H9 (cell line): Measurements from ENCODE around the gene RALGPS2. TPM values are rescaled to one million over a fixed set of nuclear protein-coding genes. Genes with fewer than 3 reads are reported as not detected.

Experiments used
- DNase-seq: peaks from one replicate; pipeline ENCODE4 v3.0.0-alpha.2; 2017
- H2AFZ ChIP-seq: one replicate; pipeline ENCODE4 v1.6.1; 2013; ENCODE audit warnings: mild to moderate bottlenecking, low read length, control low read depth, moderate library complexity
- H2AK5ac ChIP-seq: 2 replicates; pipeline ENCODE4 v1.6.1; 2013; ENCODE audit warnings: low read length, control low read depth, mixed read lengths; ENCODE audit not compliant: insufficient read length
- H2BK120ac ChIP-seq: one replicate; pipeline ENCODE4 v1.6.1; 2013; ENCODE audit warnings: low read depth, mild to moderate bottlenecking, low read length, control low read depth, inconsistent platforms; ENCODE audit not compliant: poor library complexity, severe bottlenecking
- H2BK12ac ChIP-seq: 2 replicates; pipeline ENCODE4 v1.6.1; 2013; ENCODE audit warnings: low read length, control low read depth, mixed read lengths, low read depth; ENCODE audit not compliant: insufficient read length
- H2BK15ac ChIP-seq: 2 replicates; pipeline ENCODE4 v1.6.1; 2013; ENCODE audit warnings: low read depth, low read length, control low read depth
- H2BK20ac ChIP-seq: one replicate; pipeline ENCODE4 v1.6.1; 2013; ENCODE audit warnings: low read depth, mild to moderate bottlenecking, low read length, control low read depth, inconsistent platforms; ENCODE audit not compliant: poor library complexity, severe bottlenecking
- H2BK5ac ChIP-seq: 2 replicates; pipeline ENCODE4 v1.6.1; 2013; ENCODE audit warnings: low read length, control low read depth, mixed read lengths; ENCODE audit not compliant: insufficient read length
- H3K14ac ChIP-seq: 2 replicates; pipeline ENCODE4 v1.6.1; 2013; ENCODE audit warnings: low read length, control low read depth; ENCODE audit not compliant: insufficient read depth
- H3K18ac ChIP-seq: 2 replicates; pipeline ENCODE4 v1.6.1; 2013; ENCODE audit warnings: low read depth, mild to moderate bottlenecking, mixed read lengths, low read length, control low read depth; ENCODE audit not compliant: insufficient read length
- H3K23ac ChIP-seq: 2 replicates; pipeline ENCODE4 v1.6.1; 2013; ENCODE audit warnings: low read length, control low read depth, mixed read lengths, low read depth; ENCODE audit not compliant: insufficient read length
- H3K23me2 ChIP-seq: 2 replicates; pipeline ENCODE4 v1.6.1; 2013; ENCODE audit warnings: low read depth, mild to moderate bottlenecking, mixed read lengths, low read length, control low read depth; ENCODE audit not compliant: insufficient read length, poor library complexity, severe bottlenecking
- H3K27ac ChIP-seq: 2 replicates; pipeline ENCODE4 v1.5.1; 2013; ENCODE audit warnings: low read length, control low read depth, mixed read lengths, low read depth; ENCODE audit not compliant: insufficient read length
- H3K27me3 ChIP-seq: 2 replicates; pipeline ENCODE4 v1.6.1; 2013; ENCODE audit warnings: low read length, control low read depth, inconsistent platforms; ENCODE audit not compliant: insufficient read depth
- H3K4ac ChIP-seq: 2 replicates; pipeline ENCODE4 v1.6.1; 2013; ENCODE audit warnings: low read depth, mild to moderate bottlenecking, control low read depth, inconsistent platforms, low read length, moderate library complexity
- H3K4me1 ChIP-seq: 2 replicates; pipeline ENCODE4 v1.6.1; 2013; ENCODE audit warnings: low read length, control low read depth, inconsistent platforms; ENCODE audit not compliant: insufficient read depth
- H3K4me2 ChIP-seq: 2 replicates; pipeline ENCODE4 v1.6.1; 2013; ENCODE audit warnings: low read length, control low read depth, mixed read lengths; ENCODE audit not compliant: insufficient read length, insufficient read depth
- H3K56ac ChIP-seq: 2 replicates; pipeline ENCODE4 v1.6.1; 2013; ENCODE audit warnings: low read depth, mild to moderate bottlenecking, mixed read lengths, low read length, control low read depth; ENCODE audit not compliant: insufficient read length
- H3K79me1 ChIP-seq: 2 replicates; pipeline ENCODE4 v1.6.1; 2013; ENCODE audit warnings: low read depth, mild to moderate bottlenecking, moderate library complexity, low read length, control low read depth, inconsistent platforms; ENCODE audit not compliant: insufficient read depth, poor library complexity, severe bottlenecking
- H3K79me2 ChIP-seq: 2 replicates; pipeline ENCODE4 v1.6.1; 2013; ENCODE audit warnings: low read length, control low read depth, inconsistent platforms; ENCODE audit not compliant: insufficient read depth
- H3K9ac ChIP-seq: 2 replicates; pipeline ENCODE4 v1.6.1; 2013; ENCODE audit warnings: low read length, control low read depth, mixed read lengths; ENCODE audit not compliant: insufficient read length; ENCODE audit errors: extremely low read depth
- H3K9me3 ChIP-seq: one replicate; pipeline ENCODE4 v1.6.1; 2013; ENCODE audit warnings: low read depth, low read length, inconsistent platforms; ENCODE audit not compliant: control insufficient read depth
- H3T11ph ChIP-seq: one replicate; pipeline ENCODE4 v1.6.1; 2013; ENCODE audit warnings: mild to moderate bottlenecking, low read length, control low read depth, inconsistent platforms
- H4K20me1 ChIP-seq: one replicate; pipeline ENCODE4 v1.6.1; 2013; ENCODE audit not compliant: control insufficient read depth, insufficient read length, insufficient read depth
- H4K5ac ChIP-seq: 2 replicates; pipeline ENCODE4 v1.6.1; 2013; ENCODE audit warnings: low read depth, mild to moderate bottlenecking, mixed read lengths, low read length, control low read depth; ENCODE audit not compliant: insufficient read length
- H4K8ac ChIP-seq: replicated peaks from 2 replicates; pipeline ENCODE4 v1.6.1; 2013; ENCODE audit warnings: low read length, control low read depth, mixed read lengths, low read depth; ENCODE audit not compliant: insufficient read length
- H4K91ac ChIP-seq: 2 replicates; pipeline ENCODE4 v1.6.1; 2013; ENCODE audit warnings: low read depth, mild to moderate bottlenecking, moderate library complexity, mixed read lengths, low read length, control low read depth; ENCODE audit not compliant: insufficient read length
- H3K27ac Mint-ChIP-seq, 3 experiments: 2 replicates in 2 of 3; 3 replicates in 1 of 3; pipeline ENCODE4 v1.8.0; 2020 to 2021; ENCODE audit warnings: mixed read lengths in 3 of 3, mild to moderate bottlenecking in 1 of 3, moderate library complexity in 1 of 3
- H3K27me3 Mint-ChIP-seq: 2 replicates; pipeline ENCODE4 v1.8.0; 2021; ENCODE audit warnings: low read depth, mild to moderate bottlenecking, moderate library complexity, mixed read lengths
- H3K36me3 Mint-ChIP-seq, 3 experiments: 2 replicates in 2 of 3; 3 replicates in 1 of 3; pipeline ENCODE4 v1.8.0; 2020 to 2021; ENCODE audit warnings: low read depth in 3 of 3, mixed read lengths in 3 of 3; ENCODE audit not compliant: insufficient read depth in 1 of 3
- H3K4me1 Mint-ChIP-seq, 2 experiments: 2 replicates each; pipeline ENCODE4 v1.8.0; 2020; ENCODE audit warnings: mixed read lengths in 2 of 2
- H3K4me3 Mint-ChIP-seq, 2 experiments: 2 replicates in 1 of 2; 3 replicates in 1 of 2; pipeline ENCODE4 v1.8.0; 2020 to 2021; ENCODE audit warnings: mild to moderate bottlenecking in 2 of 2, mixed read lengths in 2 of 2, moderate library complexity in 1 of 2
- H3K9me3 Mint-ChIP-seq, 2 experiments: 2 replicates in 1 of 2; 3 replicates in 1 of 2; pipeline ENCODE4 v1.8.0; 2020; ENCODE audit warnings: mild to moderate bottlenecking in 2 of 2, mixed read lengths in 2 of 2, moderate library complexity in 1 of 2
- WGBS: extraction: QIAGEN DNeasy Blood & Tissue Kit; methylation state at CpG from one replicate; pipeline ENCODE4 v1.1.7; 2013; ENCODE audit warnings: missing lambda C conversion rate, low lambda C conversion rate, mixed read lengths; ENCODE audit not compliant: insufficient read length; ENCODE audit errors: extremely low coverage; 5-methylcytosine and 5-hydroxymethylcytosine counted together
- total RNA-seq: library from RNA; stranded (reverse); gene quantifications from 2 replicates; pipeline ENCODE4 v1.2.1, GENCODE V29; 2021
- TF ChIP-seq, protein P1 (sequence below): fragments of 200-600 bp; sonication (generic); conservative IDR thresholded peaks from 3 replicates; pipeline ENCODE4 v1.8.0; 2021; ENCODE audit warnings: antibody characterized with exemption, mild to moderate bottlenecking

Gene RALGPS2
- total RNA-seq, 1 experiment from 2014 or later: 32.6 TPM

DNA sequence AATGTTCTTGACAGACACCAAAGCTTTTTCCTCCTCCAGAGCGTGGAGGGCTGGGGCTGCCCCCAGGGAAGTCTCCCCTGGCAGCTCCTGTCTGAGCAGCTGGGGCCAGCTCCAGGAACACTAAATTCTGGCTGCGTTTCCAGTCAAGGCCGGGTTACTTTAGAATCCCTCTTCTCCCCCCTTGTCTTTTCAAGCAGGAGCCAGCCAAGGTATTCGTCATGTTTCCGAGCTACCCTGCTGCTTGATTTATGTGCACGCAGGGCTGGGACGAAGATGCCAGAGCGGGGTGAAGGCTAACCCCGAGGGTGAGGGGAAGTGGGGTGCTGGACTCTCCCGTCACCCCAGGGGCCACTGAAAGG lies 213.9 kb downstream of the RALGPS2 start:
- no peaks in the 10 kb centered on the region for H3K79me2 ChIP-seq
- H3K9ac ChIP-seq: no peak overlapping the region
- H2AK5ac ChIP-seq: no peak overlapping the region
- no peaks in the 10 kb centered on the region for H3K27me3 ChIP-seq
- H3K4me2 ChIP-seq: no peak overlapping the region
- H2AFZ ChIP-seq: no peak overlapping the region
- Mint-ChIP-seq H3K4me1 (peaks cover 20 to 22% of the 10 kb centered on the region in 2 experiments), H3K4me3 (no peak overlapping the region), H3K27me3 (peaks cover 5% of the 10 kb centered on the region; the same call in 1 of the 2 replicates), H3K27ac (no peak overlapping the region), H3K36me3 (no peaks in the 10 kb centered on the region), H3K9me3 (no peaks in the 10 kb centered on the region)
- no peak overlapping the region for H2BK20ac ChIP-seq
- H4K20me1 ChIP-seq: no peaks in the 10 kb centered on the region
- H2BK15ac ChIP-seq: no peak overlapping the region
- no peak overlapping the region for H3K23ac ChIP-seq
- H4K5ac ChIP-seq: no peak overlapping the region
- H3K79me1 ChIP-seq: no peaks in the 10 kb centered on the region
- H3K27ac ChIP-seq: no peak overlapping the region
- no peaks in the 10 kb centered on the region for H3K4me1 ChIP-seq
- H3K9me3 ChIP-seq: no peaks in the 10 kb centered on the region
- no peak overlapping the region for H3K56ac ChIP-seq
- no peak overlapping the region for H3K4ac ChIP-seq
- no peak overlapping the region for H4K8ac ChIP-seq
- H3K14ac ChIP-seq: no peak overlapping the region
- H3K18ac ChIP-seq: no peak overlapping the region
- no peak overlapping the region for H3T11ph ChIP-seq
- H2BK120ac ChIP-seq: no peak overlapping the region
- TF ChIP-seq, protein P1, sequence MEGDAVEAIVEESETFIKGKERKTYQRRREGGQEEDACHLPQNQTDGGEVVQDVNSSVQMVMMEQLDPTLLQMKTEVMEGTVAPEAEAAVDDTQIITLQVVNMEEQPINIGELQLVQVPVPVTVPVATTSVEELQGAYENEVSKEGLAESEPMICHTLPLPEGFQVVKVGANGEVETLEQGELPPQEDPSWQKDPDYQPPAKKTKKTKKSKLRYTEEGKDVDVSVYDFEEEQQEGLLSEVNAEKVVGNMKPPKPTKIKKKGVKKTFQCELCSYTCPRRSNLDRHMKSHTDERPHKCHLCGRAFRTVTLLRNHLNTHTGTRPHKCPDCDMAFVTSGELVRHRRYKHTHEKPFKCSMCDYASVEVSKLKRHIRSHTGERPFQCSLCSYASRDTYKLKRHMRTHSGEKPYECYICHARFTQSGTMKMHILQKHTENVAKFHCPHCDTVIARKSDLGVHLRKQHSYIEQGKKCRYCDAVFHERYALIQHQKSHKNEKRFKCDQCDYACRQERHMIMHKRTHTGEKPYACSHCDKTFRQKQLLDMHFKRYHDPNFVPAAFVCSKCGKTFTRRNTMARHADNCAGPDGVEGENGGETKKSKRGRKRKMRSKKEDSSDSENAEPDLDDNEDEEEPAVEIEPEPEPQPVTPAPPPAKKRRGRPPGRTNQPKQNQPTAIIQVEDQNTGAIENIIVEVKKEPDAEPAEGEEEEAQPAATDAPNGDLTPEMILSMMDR: no peak
- WGBS: no CpG with 5 or more reads among the region's 10 CpGs
- no peak for DNase-seq
- no peak overlapping the region for H2BK12ac ChIP-seq
- no peak overlapping the region for H2BK5ac ChIP-seq
- no peaks in the 10 kb centered on the region for H3K23me2 ChIP-seq
- H4K91ac ChIP-seq: no peak overlapping the region
